ENCODE measurements around the gene PTH1R. TPM values are rescaled to one million over a fixed set of nuclear protein-coding genes. Genes with fewer than 3 reads are reported as not detected.

Gene PTH1R
- total and polyA plus RNA-seq, 3 experiments from 2014 or later = not detected

DNA sequence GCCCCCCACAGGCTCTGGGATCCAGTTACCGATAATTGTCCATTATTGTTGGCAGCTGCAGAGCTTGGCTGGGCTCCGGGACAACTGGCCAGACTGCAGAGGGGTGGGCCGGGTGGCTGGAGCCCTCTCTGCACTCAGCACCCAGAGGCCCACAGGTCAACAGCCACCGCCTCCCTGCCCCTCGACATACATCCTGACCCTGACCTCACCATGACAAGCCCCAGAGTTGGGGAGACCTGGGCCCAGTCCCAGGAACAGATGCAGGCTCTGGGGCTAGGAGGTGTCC lies 22.4 kb downstream of the PTH1R start:
- Histone ChIP-seq H3K27me3 (ENCODE audit: insufficient read depth, low read length, poor library complexity, severe bottlenecking) (peaks cover 5% of the 10 kb centered on the region), H3K9me3 (ENCODE audit: low read length) (no peaks in the 10 kb centered on the region), H3K27ac (ENCODE audit: low read depth, low read length) (no peak overlapping the region), H3K4me1 (ENCODE audit: insufficient read depth, low read length) (no peaks in the 10 kb centered on the region), H3K36me3 (ENCODE audit: insufficient read depth, low read length) (no peaks in the 10 kb centered on the region), H3K4me3 (ENCODE audit: low read length) (no peak overlapping the region)
- peaks cover 6 to 18% (median 9%) of the 10 kb centered on the region in 3 donors for H3K4me1 Mint-ChIP-seq
- DNase-seq = no peak
- ChIA-PET POLR2A (no interaction called here), CTCF (interaction anchor here (0.7 to 1.6 kb wide), 2 partner anchors 10 to 195 kb away, joined by 3 to 5 read pairs; no protein-coding TSS in a partner anchor)
- H3K27me3 Mint-ChIP-seq = peaks cover 14 to 29% of the 10 kb centered on the region in 2 donors
- H3K27ac Mint-ChIP-seq = no peak overlapping the region
- H3K4me3 Mint-ChIP-seq = no peak overlapping the region
- no peaks in the 10 kb centered on the region for H3K9me3 Mint-ChIP-seq
- no peaks in the 10 kb centered on the region for H3K36me3 Mint-ChIP-seq

DNA sequence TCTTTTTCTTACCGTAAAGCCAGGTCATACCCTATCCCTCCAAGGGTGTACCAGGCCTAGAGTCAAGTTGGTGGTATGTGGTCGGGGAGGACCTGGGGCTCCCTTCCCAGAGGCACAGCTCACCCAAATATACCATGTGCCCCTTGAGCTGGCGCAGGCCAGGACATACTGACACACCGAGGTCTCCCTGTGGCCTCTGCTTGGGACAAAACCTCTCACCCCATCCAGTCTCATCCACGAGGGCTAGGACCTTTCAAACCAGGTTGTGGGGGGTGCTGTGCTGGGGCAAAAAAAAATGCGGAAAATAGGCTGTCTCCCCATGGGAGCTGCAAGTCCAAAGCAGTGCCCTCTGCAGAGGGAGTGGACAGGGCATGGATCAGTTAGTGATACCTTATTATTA lies 22.8 kb downstream of the PTH1R start:
- Mint-ChIP-seq H3K4me3 (no peak overlapping the region), H3K4me1 (peaks cover 3 to 14% (median 5%) of the 10 kb centered on the region in 3 donors), H3K27me3 (peaks cover 10 to 25% of the 10 kb centered on the region in 2 donors), H3K9me3 (no peaks in the 10 kb centered on the region), H3K27ac (no peak overlapping the region), H3K36me3 (no peaks in the 10 kb centered on the region)
- Histone ChIP-seq H3K9me3 (ENCODE audit: low read length) (no peaks in the 10 kb centered on the region), H3K4me3 (ENCODE audit: low read length) (no peak overlapping the region), H3K4me1 (ENCODE audit: insufficient read depth, low read length) (no peaks in the 10 kb centered on the region), H3K36me3 (ENCODE audit: insufficient read depth, low read length) (no peaks in the 10 kb centered on the region), H3K27ac (ENCODE audit: low read depth, low read length) (no peak overlapping the region), H3K27me3 (ENCODE audit: insufficient read depth, low read length, poor library complexity, severe bottlenecking) (peaks cover 5% of the 10 kb centered on the region)
- POLR2A ChIA-PET = no interaction called here
- DNase-seq = no peak
- CTCF ChIA-PET = interaction anchor here (0.7 to 1.6 kb wide), 2 partner anchors 9 to 195 kb away, joined by 3 to 5 read pairs; no protein-coding TSS in a partner anchor

- peaks cover 2 to 13% (median 4%) of the 10 kb centered on the region in 3 donors for H3K4me1 Mint-ChIP-seq
Observed at GRCh38 chr3:46901061-46901460, 23.5 kb downstream of the PTH1R start.

DNA sequence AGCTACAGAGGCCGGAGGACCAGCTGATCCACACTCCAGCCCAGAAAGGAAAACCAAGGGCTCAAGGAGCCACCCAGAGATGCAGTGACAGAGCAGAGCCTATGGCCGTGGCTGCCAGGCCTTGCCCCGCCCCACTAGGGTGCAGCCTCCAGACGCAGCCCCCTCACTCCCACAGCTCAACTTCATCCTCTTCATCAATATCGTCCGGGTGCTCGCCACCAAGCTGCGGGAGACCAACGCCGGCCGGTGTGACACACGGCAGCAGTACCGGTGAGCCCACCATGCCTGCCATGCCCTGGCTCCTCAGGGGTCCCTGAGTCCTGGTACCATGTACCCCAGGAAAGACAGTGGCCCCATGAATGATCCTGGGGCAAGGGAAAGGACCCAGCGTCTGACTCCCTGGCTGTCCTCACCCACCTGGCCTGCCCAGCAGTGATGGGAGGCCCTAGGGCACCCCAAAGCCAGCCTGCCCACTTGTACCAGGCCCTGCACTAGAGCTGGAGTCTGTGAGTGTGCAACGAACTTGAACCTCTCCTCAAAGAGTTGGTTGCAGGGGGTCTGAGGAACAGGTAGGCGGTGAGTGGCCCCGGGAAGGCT lies 24.2 kb downstream of the PTH1R start:
- CTCF ChIA-PET = interaction anchor here (1.3 kb wide), 1 partner anchor 97 kb away, joined by 3 read pairs; no protein-coding TSS in a partner anchor
- no peaks in the 10 kb centered on the region for H3K9me3 ChIP-seq (ENCODE audit: low read length)
- Mint-ChIP-seq H3K4me1 (peaks cover 2 to 13% (median 4%) of the 10 kb centered on the region in 3 donors), H3K27me3 (peaks cover 9 to 18% of the 10 kb centered on the region in 2 donors), H3K27ac (no peak overlapping the region), H3K36me3 (no peaks in the 10 kb centered on the region), H3K9me3 (no peaks in the 10 kb centered on the region), H3K4me3 (no peak overlapping the region)
- POLR2A ChIA-PET = no interaction called here
- H3K27me3 ChIP-seq (ENCODE audit: insufficient read depth, low read length, poor library complexity, severe bottlenecking) = no peaks in the 10 kb centered on the region
- H3K27ac ChIP-seq (ENCODE audit: low read depth, low read length) = no peak overlapping the region
- no peaks in the 10 kb centered on the region for H3K4me1 ChIP-seq (ENCODE audit: insufficient read depth, low read length)
- no peak overlapping the region for H3K4me3 ChIP-seq (ENCODE audit: low read length)
- no peaks in the 10 kb centered on the region for H3K36me3 ChIP-seq (ENCODE audit: insufficient read depth, low read length)
- DNase-seq = peak in 1 of 5 donors; percentile 39

More at GRCh38 chr3:46901061-46901460, 23.5 kb downstream of the PTH1R start:
- Histone ChIP-seq H3K36me3 (ENCODE audit: insufficient read depth, low read length) (no peaks in the 10 kb centered on the region), H3K4me3 (ENCODE audit: low read length) (no peak overlapping the region), H3K27ac (ENCODE audit: low read depth, low read length) (no peak overlapping the region), H3K4me1 (ENCODE audit: insufficient read depth, low read length) (no peaks in the 10 kb centered on the region), H3K9me3 (ENCODE audit: low read length) (no peaks in the 10 kb centered on the region), H3K27me3 (ENCODE audit: insufficient read depth, low read length, poor library complexity, severe bottlenecking) (no peaks in the 10 kb centered on the region)
- CTCF ChIA-PET = interaction anchor here (1.3 to 1.6 kb wide), 2 partner anchors 9 to 98 kb away, joined by 3 to 5 read pairs; no protein-coding TSS in a partner anchor
- Mint-ChIP-seq H3K9me3 (no peaks in the 10 kb centered on the region), H3K36me3 (no peaks in the 10 kb centered on the region), H3K4me3 (no peak overlapping the region), H3K27me3 (peaks cover 10 to 20% of the 10 kb centered on the region in 2 donors), H3K27ac (no peak overlapping the region)
- DNase-seq = no peak
- POLR2A ChIA-PET = no interaction called here

- ChIA-PET CTCF (interaction anchor here (1.3 kb wide), 1 partner anchor 97 kb away, joined by 3 read pairs; no protein-coding TSS in a partner anchor), POLR2A (no interaction called here)
- Histone ChIP-seq H3K27ac (ENCODE audit: low read depth, low read length) (no peak overlapping the region), H3K4me1 (ENCODE audit: insufficient read depth, low read length) (no peaks in the 10 kb centered on the region), H3K27me3 (ENCODE audit: insufficient read depth, low read length, poor library complexity, severe bottlenecking) (no peaks in the 10 kb centered on the region), H3K4me3 (ENCODE audit: low read length) (no peak overlapping the region), H3K9me3 (ENCODE audit: low read length) (no peaks in the 10 kb centered on the region), H3K36me3 (ENCODE audit: insufficient read depth, low read length) (no peaks in the 10 kb centered on the region)
- Mint-ChIP-seq H3K4me1 (peaks cover 2 to 13% (median 4%) of the 10 kb centered on the region in 3 donors), H3K27me3 (peaks cover 9 to 18% of the 10 kb centered on the region in 2 donors), H3K27ac (no peak overlapping the region), H3K36me3 (no peaks in the 10 kb centered on the region), H3K9me3 (no peaks in the 10 kb centered on the region), H3K4me3 (no peak overlapping the region)
- DNase-seq = peak in 1 of 5 donors; percentile 39
Observed at GRCh38 chr3:46902188-46902631, 24.7 kb downstream of the PTH1R start.

- peak in 1 of 5 donors; percentile 26 for DNase-seq
- Histone ChIP-seq H3K27me3 (ENCODE audit: insufficient read depth, low read length, poor library complexity, severe bottlenecking) (no peaks in the 10 kb centered on the region), H3K27ac (ENCODE audit: low read depth, low read length) (no peak overlapping the region), H3K9me3 (ENCODE audit: low read length) (no peaks in the 10 kb centered on the region), H3K36me3 (ENCODE audit: insufficient read depth, low read length) (no peaks in the 10 kb centered on the region), H3K4me1 (ENCODE audit: insufficient read depth, low read length) (no peaks in the 10 kb centered on the region), H3K4me3 (ENCODE audit: low read length) (no peak overlapping the region)
- Mint-ChIP-seq H3K4me3 (no peak overlapping the region), H3K36me3 (no peaks in the 10 kb centered on the region), H3K27me3 (peaks cover 6 to 7% of the 10 kb centered on the region in 2 donors), H3K27ac (peak overlapping the region in 1 of 8 donors; percentile 65), H3K4me1 (peaks cover 2 to 5% (median 4%) of the 10 kb centered on the region in 3 donors), H3K9me3 (no peaks in the 10 kb centered on the region)
- ChIA-PET POLR2A (no interaction called here), CTCF (no interaction called here)
Observed at GRCh38 chr3:46903341-46904302, 26.1 kb downstream of the PTH1R start.

- Histone ChIP-seq H3K27me3 (ENCODE audit: insufficient read depth, low read length, poor library complexity, severe bottlenecking) (no peaks in the 10 kb centered on the region), H3K36me3 (ENCODE audit: insufficient read depth, low read length) (no peaks in the 10 kb centered on the region), H3K27ac (ENCODE audit: low read depth, low read length) (no peak overlapping the region), H3K4me1 (ENCODE audit: insufficient read depth, low read length) (peaks cover 6% of the 10 kb centered on the region), H3K9me3 (ENCODE audit: low read length) (no peaks in the 10 kb centered on the region), H3K4me3 (ENCODE audit: low read length) (no peak overlapping the region)
- H3K4me1 Mint-ChIP-seq = peaks cover 4 to 5% (median 4%) of the 10 kb centered on the region in 3 donors
- POLR2A ChIA-PET = no interaction called here
- CTCF ChIA-PET = no interaction called here
- no peak overlapping the region for H3K4me3 Mint-ChIP-seq
- H3K9me3 Mint-ChIP-seq = no peaks in the 10 kb centered on the region
- peak overlapping the region in 1 of 8 donors; percentile 56 for H3K27ac Mint-ChIP-seq
- H3K36me3 Mint-ChIP-seq = no peaks in the 10 kb centered on the region
- H3K27me3 Mint-ChIP-seq = peaks cover 0 to 3% of the 10 kb centered on the region in 2 donors
- peak in 1 of 5 donors; percentile 36 for DNase-seq
Observed at GRCh38 chr3:46904303-46905212, 27.0 kb downstream of the PTH1R start.
